Thymus (tissue), 11 donors: ENCODE measurements around the gene IDUA. TPM values are rescaled to one million over a fixed set of nuclear protein-coding genes. Genes with fewer than 3 reads are reported as not detected.

Experiments used
- DNase-seq, 9 donors: peaks; one replicate each; pipeline ENCODE4 v3.0.0-alpha.2; 2013; ENCODE audit warnings: low spot score in 9 of 9, low read depth in 6 of 9, missing footprints in 1 of 9
- H3K27ac ChIP-seq, 2 donors: one replicate each; pipeline ENCODE4 v1.5.1; 2013; ENCODE audit warnings: control low read depth in 1 of 2, low read depth in 1 of 2, low read length in 1 of 2, mild to moderate bottlenecking in 1 of 2, moderate library complexity in 1 of 2
- H3K27me3 ChIP-seq, 2 donors: one replicate each; pipeline ENCODE4 v1.5.1; 2013; ENCODE audit warnings: low read length in 1 of 2; ENCODE audit not compliant: control insufficient read depth in 2 of 2, insufficient read depth in 1 of 2
- H3K36me3 ChIP-seq, 2 donors: one replicate each; pipeline ENCODE4 v1.5.1; 2013; ENCODE audit warnings: low read length in 1 of 2, mild to moderate bottlenecking in 1 of 2, moderate library complexity in 1 of 2; ENCODE audit not compliant: control insufficient read depth in 2 of 2, insufficient read depth in 2 of 2
- H3K4me1 ChIP-seq, 2 donors: one replicate each; pipeline ENCODE4 v1.5.1; 2013; ENCODE audit warnings: low read length in 2 of 2; ENCODE audit not compliant: control insufficient read depth in 2 of 2, insufficient read depth in 2 of 2
- H3K4me3 ChIP-seq, 2 donors: one replicate each; pipeline ENCODE4 v1.5.1; 2013; ENCODE audit warnings: low read length in 2 of 2, control low read depth in 1 of 2, mild to moderate bottlenecking in 1 of 2
- H3K9me3 ChIP-seq, 2 donors: one replicate each; pipeline ENCODE4 v1.5.1; 2013; ENCODE audit warnings: low read length in 1 of 2, mild to moderate bottlenecking in 1 of 2; ENCODE audit not compliant: control insufficient read depth in 2 of 2, insufficient read depth in 1 of 2
- WGBS: extraction: QIAGEN DNeasy Blood & Tissue Kit; methylation state at CpG from one replicate; pipeline ENCODE4 v1.1.7; 2013; 5-methylcytosine and 5-hydroxymethylcytosine counted together
- polyA plus RNA-seq: library from polyadenylated mRNA; stranded (reverse); fragments of 200-250 nt; gene quantifications from one replicate; pipeline ENCODE4 v1.2.3, GENCODE V29; 2013
- total RNA-seq: library from RNA; stranded (reverse); fragments of 120-200 nt; gene quantifications from one replicate; pipeline ENCODE4 v1.2.4, GENCODE V29; 2013
- donor health status: healthy.

Gene IDUA
- total and polyA plus RNA-seq, 2 donors = 12.6 to 27.4 TPM

- Histone ChIP-seq H3K36me3 (no peaks in the 10 kb centered on the region), H3K4me3 (no peak overlapping the region), H3K27me3 (peaks cover 0 to 26% of the 10 kb centered on the region in 2 donors), H3K27ac (no peak overlapping the region), H3K9me3 (no peaks in the 10 kb centered on the region), H3K4me1 (no peaks in the 10 kb centered on the region)
- WGBS = 69% methylated on average over 37 of the region's 37 CpGs
- DNase-seq = no peak
Measured at GRCh38 chr4:1031956-1032795, 45.3 kb downstream of the IDUA start.

- Histone ChIP-seq H3K9me3 (no peaks in the 10 kb centered on the region), H3K36me3 (no peaks in the 10 kb centered on the region), H3K4me1 (no peaks in the 10 kb centered on the region), H3K4me3 (no peak overlapping the region), H3K27ac (no peak overlapping the region), H3K27me3 (peaks cover 0 to 23% of the 10 kb centered on the region in 2 donors)
- WGBS = 87% methylated on average over 10 of the region's 10 CpGs
- no peak for DNase-seq
Measured at GRCh38 chr4:1032861-1033260, 46.0 kb downstream of the IDUA start.

DNA sequence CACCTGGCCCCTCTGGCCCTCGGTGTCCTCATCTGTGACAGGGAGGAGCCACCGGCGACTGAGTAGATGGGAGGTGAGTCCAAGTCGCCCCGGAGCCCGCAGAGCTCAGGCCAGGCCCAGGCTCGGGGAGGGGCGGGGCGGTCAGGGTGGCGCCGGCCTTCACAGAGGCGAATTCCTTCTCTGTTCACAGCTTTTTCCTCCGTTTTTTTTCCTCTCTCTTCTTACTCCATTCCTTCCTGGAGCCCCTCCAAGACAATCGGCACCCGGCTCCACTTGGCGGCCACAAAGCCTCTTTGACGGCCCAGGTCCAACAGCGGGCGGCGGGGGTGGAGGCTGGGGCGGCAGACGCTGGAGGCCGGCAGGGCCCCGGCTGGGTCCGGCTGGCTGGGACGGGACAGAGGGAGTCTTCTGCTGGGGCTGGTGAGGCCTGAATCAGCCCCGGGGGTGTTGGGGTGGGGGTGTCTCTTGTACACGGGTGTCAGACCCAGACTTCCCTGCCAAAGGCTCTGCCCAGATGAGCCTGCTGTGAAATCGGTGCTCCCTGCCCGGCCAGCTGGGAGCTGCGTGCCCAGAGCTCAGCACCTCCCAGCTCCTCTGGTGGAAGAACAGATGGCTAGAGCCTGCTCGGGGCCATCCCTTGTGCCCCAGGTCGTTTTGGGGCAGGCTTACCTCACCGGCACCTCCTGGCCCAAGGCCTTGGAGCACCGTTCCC, 47.2 kb downstream of the IDUA start:
- Histone ChIP-seq H3K9me3 (no peaks in the 10 kb centered on the region), H3K4me1 (no peaks in the 10 kb centered on the region), H3K27ac (no peak overlapping the region), H3K36me3 (no peaks in the 10 kb centered on the region), H3K27me3 (peaks cover 0 to 20% of the 10 kb centered on the region in 2 donors), H3K4me3 (no peak overlapping the region)
- 86% methylated on average over 35 of the region's 35 CpGs for WGBS
- DNase-seq = no peak

GRCh38 chr4:1035510-1035909, 48.7 kb downstream of the IDUA start:
- H3K4me3 ChIP-seq = no peak overlapping the region
- H3K9me3 ChIP-seq = no peaks in the 10 kb centered on the region
- no peak for DNase-seq
- 94% methylated on average over 26 of the region's 26 CpGs for WGBS
- no peaks in the 10 kb centered on the region for H3K4me1 ChIP-seq
- no peak overlapping the region for H3K27ac ChIP-seq
- H3K36me3 ChIP-seq = no peaks in the 10 kb centered on the region
- H3K27me3 ChIP-seq = peaks cover 0 to 20% of the 10 kb centered on the region in 2 donors

- WGBS = 95% methylated on average over 15 of the region's 15 CpGs
- H3K9me3 ChIP-seq = no peaks in the 10 kb centered on the region
- DNase-seq = no peak
- H3K4me1 ChIP-seq = no peaks in the 10 kb centered on the region
- H3K36me3 ChIP-seq = no peaks in the 10 kb centered on the region
- peaks cover 0 to 20% of the 10 kb centered on the region in 2 donors for H3K27me3 ChIP-seq
- no peak overlapping the region for H3K27ac ChIP-seq
- no peak overlapping the region for H3K4me3 ChIP-seq
Measured at GRCh38 chr4:1036095-1036494, 49.3 kb downstream of the IDUA start.

DNA sequence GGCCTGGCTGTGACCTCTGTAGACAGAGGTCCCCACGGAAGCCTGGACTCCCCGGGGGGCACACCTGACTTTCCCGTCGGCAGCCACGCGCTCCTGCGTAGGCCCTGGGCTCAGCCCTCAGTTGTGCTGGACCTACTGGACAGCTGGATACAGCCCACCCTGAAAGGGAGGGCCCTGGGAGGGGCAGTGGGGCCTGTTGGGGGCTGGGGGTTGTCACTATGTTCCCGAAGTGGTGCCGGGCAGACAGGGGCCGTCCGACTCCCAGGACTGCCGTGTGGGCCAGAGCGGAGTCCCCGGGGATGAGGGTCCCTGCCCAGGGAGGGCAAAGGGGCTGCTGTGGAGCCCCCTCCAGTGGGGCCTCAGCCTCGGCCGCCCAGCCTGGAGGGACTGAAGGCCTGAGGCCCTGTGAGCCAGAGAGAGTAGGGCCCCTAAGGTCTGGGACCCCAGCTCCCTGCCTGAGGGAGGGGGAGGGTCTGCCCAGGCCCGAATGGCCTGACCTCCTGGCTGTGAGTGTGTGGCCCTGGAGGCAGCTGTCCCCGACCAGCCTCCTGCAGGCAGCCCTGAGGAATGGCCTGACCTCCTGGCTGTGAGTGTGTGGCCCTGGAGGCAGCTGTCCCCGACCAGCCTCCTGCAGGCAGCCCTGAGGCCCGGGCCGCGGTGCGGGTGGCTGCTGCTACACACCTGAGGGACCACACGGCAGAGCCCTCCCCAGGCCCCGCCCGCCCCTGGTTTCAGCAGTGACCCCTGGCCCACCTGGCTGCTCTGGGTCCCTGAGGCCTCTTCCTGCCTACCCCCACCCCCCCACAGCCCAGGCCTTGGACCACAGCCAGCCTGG, 50.3 kb downstream of the IDUA start:
- Histone ChIP-seq H3K9me3 (no peaks in the 10 kb centered on the region), H3K36me3 (no peaks in the 10 kb centered on the region), H3K4me3 (no peak overlapping the region), H3K27me3 (peaks cover 0 to 11% of the 10 kb centered on the region in 2 donors), H3K4me1 (no peaks in the 10 kb centered on the region), H3K27ac (no peak overlapping the region)
- 95% methylated on average over 26 of the region's 26 CpGs for WGBS
- DNase-seq = no peak

DNA sequence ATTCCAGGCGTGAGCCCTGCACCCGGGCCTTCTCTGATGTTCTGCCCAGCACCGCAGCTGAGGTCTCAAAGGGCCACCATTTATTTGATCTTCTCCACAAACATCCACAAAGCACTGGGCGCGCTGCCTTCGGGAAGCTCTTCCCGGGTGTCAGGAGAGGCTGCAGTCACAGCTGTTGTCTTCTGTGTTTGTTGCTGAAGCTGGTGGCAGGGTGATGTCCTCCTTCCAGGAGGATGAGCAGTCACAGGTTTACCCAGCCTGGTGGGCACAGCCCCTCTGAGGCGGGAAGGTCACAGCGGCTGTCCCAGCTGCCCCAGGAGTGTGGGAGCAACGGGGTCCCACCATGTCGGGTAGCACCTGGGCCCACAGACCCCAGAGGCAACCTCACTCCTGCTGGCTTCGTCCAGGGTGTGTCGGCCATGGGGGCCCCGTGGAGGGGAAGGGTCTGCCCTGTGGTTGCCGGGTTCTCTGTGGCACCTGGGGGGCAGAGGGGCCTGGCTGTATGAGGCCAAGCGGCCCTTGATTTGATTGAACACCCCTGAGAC, 52.2 kb downstream of the IDUA start:
- 96% methylated on average over 16 of the region's 16 CpGs for WGBS
- DNase-seq = no peak
- Histone ChIP-seq H3K4me1 (no peaks in the 10 kb centered on the region), H3K36me3 (no peaks in the 10 kb centered on the region), H3K27me3 (peaks cover 0 to 12% of the 10 kb centered on the region in 2 donors), H3K9me3 (no peaks in the 10 kb centered on the region), H3K4me3 (no peak overlapping the region), H3K27ac (no peak overlapping the region)

GRCh38 chr4:1039493-1040343, 52.9 kb downstream of the IDUA start:
- H3K4me3 ChIP-seq = no peak overlapping the region
- WGBS = 90% methylated on average over 20 of the region's 20 CpGs
- peaks cover 3 to 16% of the 10 kb centered on the region in 2 donors for H3K27me3 ChIP-seq
- no peaks in the 10 kb centered on the region for H3K9me3 ChIP-seq
- DNase-seq = no peak
- H3K4me1 ChIP-seq = no peaks in the 10 kb centered on the region
- no peak overlapping the region for H3K27ac ChIP-seq
- no peaks in the 10 kb centered on the region for H3K36me3 ChIP-seq
